Muscle of leg (tissue), 16 donors: ENCODE results near the gene TMSB4X. TPM values are rescaled to one million over a fixed set of nuclear protein-coding genes. Genes with fewer than 3 reads are reported as not detected.
"Not testable (repeated sequence)": the region's sequence is repeated elsewhere in the genome, so short reads cannot be mapped to it uniquely, and the experiment has no call there.

Experiments
- DNase-seq: peaks from one replicate; pipeline ENCODE4 v3.0.0; 2013
- H3K27ac ChIP-seq: one replicate; pipeline ENCODE4 v1.5.1; 2013; ENCODE audit warnings: mild to moderate bottlenecking, low read length, control low read depth
- H3K27me3 ChIP-seq: one replicate; pipeline ENCODE4 v1.6.1; 2013; ENCODE audit warnings: low read length; ENCODE audit not compliant: control insufficient read depth, insufficient read depth
- H3K36me3 ChIP-seq: one replicate; pipeline ENCODE4 v1.6.1; 2013; ENCODE audit warnings: low read length; ENCODE audit not compliant: control insufficient read depth, insufficient read depth
- H3K4me1 ChIP-seq: one replicate; pipeline ENCODE4 v1.6.1; 2013; ENCODE audit warnings: low read length; ENCODE audit not compliant: control insufficient read depth, insufficient read depth
- H3K4me3 ChIP-seq: one replicate; pipeline ENCODE4 v1.5.1; 2013; ENCODE audit warnings: low read length, control low read depth
- H3K9me3 ChIP-seq: replicated peaks from 2 replicates; pipeline ENCODE4 v1.6.1; 2013; ENCODE audit warnings: low read depth, low read length; ENCODE audit not compliant: control insufficient read depth
- WGBS: methylation state at CpG from one replicate; pipeline ENCODE4 v1.1.5; 2013; ENCODE audit warnings: missing lambda C conversion rate; ENCODE audit not compliant: insufficient coverage; 5-methylcytosine and 5-hydroxymethylcytosine counted together
- long read RNA-seq, 11 donors: transcript quantifications; one replicate each; lab custom pipeline, GENCODE V29; 2026
- polyA plus RNA-seq, 8 donors: library from polyadenylated mRNA; unstranded; fragments of 120-200 nt; gene quantifications; one replicate each; pipeline versions ENCODE4 v1.2.1 to v1.2.3, GENCODE V29; 2013; ENCODE audit warnings: inconsistent platforms in 1 of 8, low replicate concordance in 1 of 8; ENCODE audit not compliant: insufficient read length in 8 of 8, insufficient read depth in 1 of 8
- total RNA-seq: library from RNA; stranded (reverse); fragments of 120-200 nt; gene quantifications from one replicate; pipeline ENCODE4 v1.2.4, GENCODE V29; 2013

Gene TMSB4X
- 1,465 TPM for total RNA-seq
- 1,000 to 10,000 TPM in 7 of 8 donors, 100 to 1,000 TPM in 1; 996 to 1,896 (median 1,272) TPM for polyA plus RNA-seq
- long read RNA-seq, donor 1, transcript TMSB4X-203 (2 exons, 1,702 nt): minor isoform, 267 of 726 reads
- long read RNA-seq, donor 1, transcript TMSB4X-204 (3 exons, 628 nt): major isoform, 454 of 726 reads
- long read RNA-seq, donor 1, partial matches to known transcripts: 0 of 726 reads
- long read RNA-seq, donor 1, other reads (novel, unspliced or antisense): 5 of 726 reads
- long read RNA-seq, donor 2, transcript TMSB4X-204 (3 exons, 628 nt): major isoform, 145 of 226 reads
- long read RNA-seq, donor 2, transcript TMSB4X-203 (2 exons, 1,702 nt): minor isoform, 81 of 226 reads
- long read RNA-seq, donor 2, partial matches to known transcripts: 0 of 226 reads
- long read RNA-seq, donor 2, other reads (novel, unspliced or antisense): 0 of 226 reads
- long read RNA-seq, donor 3, transcript TMSB4X-203 (2 exons, 1,702 nt): minor isoform, 291 of 1,053 reads
- long read RNA-seq, donor 3, transcript TMSB4X-204 (3 exons, 628 nt): major isoform, 757 of 1,053 reads
- long read RNA-seq, donor 3, partial matches to known transcripts: 5 of 1,053 reads
- long read RNA-seq, donor 3, other reads (novel, unspliced or antisense): 0 of 1,053 reads
- long read RNA-seq, donor 4, transcript TMSB4X-204 (3 exons, 628 nt): major isoform, 983 of 1,291 reads
- long read RNA-seq, donor 4, transcript TMSB4X-203 (2 exons, 1,702 nt): minor isoform, 293 of 1,291 reads
- long read RNA-seq, donor 4, partial matches to known transcripts: 0 of 1,291 reads
- long read RNA-seq, donor 4, other reads (novel, unspliced or antisense): 14 of 1,291 reads
- long read RNA-seq, donor 5, transcript TMSB4X-203 (2 exons, 1,702 nt): minor isoform, 1,807 of 4,634 reads
- long read RNA-seq, donor 5, transcript TMSB4X-204 (3 exons, 628 nt): major isoform, 2,760 of 4,634 reads
- long read RNA-seq, donor 5, transcript TMSB4X-202 (3 exons, 767 nt): minor isoform, 5 of 4,634 reads
- long read RNA-seq, donor 5, partial matches to known transcripts: 14 of 4,634 reads
- long read RNA-seq, donor 5, other reads (novel, unspliced or antisense): 48 of 4,634 reads
- long read RNA-seq, donor 6, transcript TMSB4X-204 (3 exons, 628 nt): major isoform, 1,623 of 2,486 reads
- long read RNA-seq, donor 6, transcript TMSB4X-203 (2 exons, 1,702 nt): minor isoform, 840 of 2,486 reads
- long read RNA-seq, donor 6, partial matches to known transcripts: 9 of 2,486 reads
- long read RNA-seq, donor 6, other reads (novel, unspliced or antisense): 13 of 2,486 reads
- long read RNA-seq, donor 7, transcript TMSB4X-203 (2 exons, 1,702 nt): minor isoform, 988 of 2,452 reads
- long read RNA-seq, donor 7, transcript TMSB4X-204 (3 exons, 628 nt): major isoform, 1,419 of 2,452 reads
- long read RNA-seq, donor 7, partial matches to known transcripts: 8 of 2,452 reads
- long read RNA-seq, donor 7, other reads (novel, unspliced or antisense): 36 of 2,452 reads
- long read RNA-seq, donor 8, transcript TMSB4X-204 (3 exons, 628 nt): major isoform, 1,357 of 1,820 reads
- long read RNA-seq, donor 8, transcript TMSB4X-203 (2 exons, 1,702 nt): minor isoform, 441 of 1,820 reads
- long read RNA-seq, donor 8, partial matches to known transcripts: 8 of 1,820 reads
- long read RNA-seq, donor 8, other reads (novel, unspliced or antisense): 13 of 1,820 reads
- long read RNA-seq, donor 9, transcript TMSB4X-204 (3 exons, 628 nt): major isoform, 904 of 1,563 reads
- long read RNA-seq, donor 9, transcript TMSB4X-203 (2 exons, 1,702 nt): minor isoform, 645 of 1,563 reads
- long read RNA-seq, donor 9, partial matches to known transcripts: 0 of 1,563 reads
- long read RNA-seq, donor 9, other reads (novel, unspliced or antisense): 14 of 1,563 reads
- long read RNA-seq, donor 10, transcript TMSB4X-203 (2 exons, 1,702 nt): minor isoform, 637 of 2,559 reads
- long read RNA-seq, donor 10, transcript TMSB4X-204 (3 exons, 628 nt): major isoform, 1,721 of 2,559 reads
- long read RNA-seq, donor 10, partial matches to known transcripts: 173 of 2,559 reads
- long read RNA-seq, donor 10, other reads (novel, unspliced or antisense): 26 of 2,559 reads
- long read RNA-seq, donor 11, transcript TMSB4X-203 (2 exons, 1,702 nt): minor isoform, 617 of 1,728 reads
- long read RNA-seq, donor 11, transcript TMSB4X-204 (3 exons, 628 nt): major isoform, 1,096 of 1,728 reads
- long read RNA-seq, donor 11, partial matches to known transcripts: 9 of 1,728 reads
- long read RNA-seq, donor 11, other reads (novel, unspliced or antisense): 5 of 1,728 reads

- WGBS: 11% methylated on average over 55 of the region's 60 CpGs
Measured at GRCh38 chrX:12974796-12975669, at the start of gene TMSB4X. Gene TMSB4X (plus strand): TSS chrX:12975110.

GRCh38 chrX:12929701-12930100 lies 45.2 kb upstream of the TMSB4X start:
- H3K4me3 ChIP-seq: no peak overlapping the region
- 94% methylated on average over 2 of the region's 4 CpGs for WGBS
- no peaks in the 10 kb centered on the region for H3K36me3 ChIP-seq
- no peak for DNase-seq
- H3K27me3 ChIP-seq: no peaks in the 10 kb centered on the region
- no peaks in the 10 kb centered on the region for H3K9me3 ChIP-seq
- H3K27ac ChIP-seq: no peak overlapping the region
- H3K4me1 ChIP-seq: no peaks in the 10 kb centered on the region

More at GRCh38 chrX:12974796-12975669, at the start of gene TMSB4X:
- Histone ChIP-seq H3K36me3 (no peaks in the 10 kb centered on the region), H3K4me1 (peaks cover 12% of the 10 kb centered on the region), H3K27me3 (peaks cover 34% of the 10 kb centered on the region), H3K4me3 (peak within 1 kb of the TSS; percentile 85), H3K9me3 (no peaks in the 10 kb centered on the region), H3K27ac (peak within 1 kb of the TSS; percentile 97)
- DNase-seq: peak; percentile 91

GRCh38 chrX:12930150-12930549 lies 44.8 kb upstream of the TMSB4X start:
- no peaks in the 10 kb centered on the region for H3K9me3 ChIP-seq
- no peak for DNase-seq
- H3K4me3 ChIP-seq: no peak overlapping the region
- no peaks in the 10 kb centered on the region for H3K36me3 ChIP-seq
- no peak overlapping the region for H3K27ac ChIP-seq
- WGBS: no CpG with 5 or more reads among the region's 2 CpGs
- H3K4me1 ChIP-seq: no peaks in the 10 kb centered on the region
- no peaks in the 10 kb centered on the region for H3K27me3 ChIP-seq

GRCh38 chrX:12932244-12932643 lies 42.7 kb upstream of the TMSB4X start:
- no peaks in the 10 kb centered on the region for H3K4me1 ChIP-seq
- H3K9me3 ChIP-seq: no peaks in the 10 kb centered on the region
- H3K36me3 ChIP-seq: no peaks in the 10 kb centered on the region
- no peak overlapping the region for H3K27ac ChIP-seq
- DNase-seq: no peak
- H3K4me3 ChIP-seq: no peak overlapping the region
- WGBS: no CpG with 5 or more reads among the region's 1 CpG
- peaks cover 2% of the 10 kb centered on the region for H3K27me3 ChIP-seq

GRCh38 chrX:12934850-12935249 lies 40.1 kb upstream of the TMSB4X start:
- Histone ChIP-seq H3K36me3 (no peaks in the 10 kb centered on the region), H3K27ac (no peak overlapping the region), H3K27me3 (peaks cover 2% of the 10 kb centered on the region), H3K4me3 (no peak overlapping the region), H3K9me3 (no peaks in the 10 kb centered on the region), H3K4me1 (no peaks in the 10 kb centered on the region)
- WGBS: 90% methylated on average over 2 of the region's 5 CpGs
- DNase-seq: no peak

GRCh38 chrX:12936947-12937346 lies 38.0 kb upstream of the TMSB4X start:
- H3K9me3 ChIP-seq: no peaks in the 10 kb centered on the region
- H3K4me3 ChIP-seq: no peak overlapping the region
- no peaks in the 10 kb centered on the region for H3K4me1 ChIP-seq
- no peak overlapping the region for H3K27ac ChIP-seq
- no peak for DNase-seq
- peaks cover 2% of the 10 kb centered on the region for H3K27me3 ChIP-seq
- no peaks in the 10 kb centered on the region for H3K36me3 ChIP-seq
- no CpG with 5 or more reads among the region's 1 CpG for WGBS

- WGBS: 81% methylated on average over 7 of the region's 9 CpGs
Measured at GRCh38 chrX:12940471-12940870, 34.4 kb upstream of the TMSB4X start.

GRCh38 chrX:12943592-12943991 lies 31.3 kb upstream of the TMSB4X start:
- not testable (repeated sequence) for H3K9me3 ChIP-seq, DNase-seq, H3K36me3 ChIP-seq, H3K4me3 ChIP-seq, H3K27ac ChIP-seq, H3K4me1 ChIP-seq
- peaks cover 13% of the 10 kb centered on the region for H3K27me3 ChIP-seq
- 83% methylated on average over 3 of the region's 6 CpGs for WGBS

More at GRCh38 chrX:12940471-12940870, 34.4 kb upstream of the TMSB4X start:
- not testable (repeated sequence) for H3K27me3 ChIP-seq, DNase-seq, H3K27ac ChIP-seq, H3K4me3 ChIP-seq, H3K36me3 ChIP-seq, H3K9me3 ChIP-seq, H3K4me1 ChIP-seq
